GM12878 (cell line): ENCODE results near the gene MEN1. TPM values are rescaled to one million over a fixed set of nuclear protein-coding genes. Genes with fewer than 3 reads are reported as not detected.

Experiments
- ATAC-seq: fragments of 200-7000 bp; cut with Tn5 transposase; 3 replicates; pipeline ENCODE4 v1.9.1; 2020; ENCODE audit warnings: mild to moderate bottlenecking, moderate library complexity
- BruUV-seq: library from RNA; stranded (reverse); fragments of 400-500 nt; replicated peaks from 2 replicates; lab custom pipeline; 2021; lab: Mats Ljungman, UMichigan
- CTCF ChIA-PET: fragments of 300-600 bp; sonication (Branson Sonifier 250); formaldehyde crosslinking; extraction: SDS; loops from one replicate; lab custom pipeline; 2021; ENCODE audit warnings: inconsistent platforms; lab: Yijun Ruan, JAX
- POLR2A ChIA-PET: fragments of 350-600 bp; formaldehyde crosslinking; extraction: SDS; loops from one replicate; lab custom pipeline; 2021; ENCODE audit warnings: inconsistent platforms; lab: Charles Lee
- RAD21 ChIA-PET: fragments of 300-600 bp; sonication (Branson Sonifier 250); formaldehyde crosslinking; loops from one replicate; lab custom pipeline; 2023; ENCODE audit warnings: antibody characterized with exemption; ENCODE audit not compliant: unreplicated experiment; lab: Charles Lee
- SMC1A ChIA-PET: fragments of 300-600 bp; sonication (Branson Sonifier 250); formaldehyde crosslinking; loops from one replicate; lab custom pipeline; 2023; ENCODE audit not compliant: unreplicated experiment, uncharacterized antibody; lab: Charles Lee
- DNase-seq: peaks from one replicate; pipeline ENCODE4 v3.0.0-alpha.2; 2011; ENCODE audit warnings: low read depth, low spot score
- FAIRE-seq: peaks from 3 replicates; lab custom pipeline; 2011; peaks lifted over from hg19 to GRCh38; lab: Jason Lieb, UNC
- H2AFZ ChIP-seq: 2 replicates; pipeline ENCODE4 v1.6.0; 2011; ENCODE audit warnings: low read depth, low read length, control low read depth; ENCODE audit not compliant: control insufficient read depth
- H3K27ac ChIP-seq: 2 replicates; pipeline ENCODE4 v1.5.1; 2011; ENCODE audit warnings: control low read depth; ENCODE audit not compliant: control insufficient read depth, insufficient read depth
- H3K27me3 ChIP-seq, 2 experiments: replicated peaks in 1 of 2; 2 replicates each; pipeline versions ENCODE4 v1.6.0 to v1.6.1; 2011; ENCODE audit warnings: low read length in 1 of 2; ENCODE audit not compliant: control insufficient read depth in 2 of 2, insufficient read depth in 2 of 2
- H3K36me3 ChIP-seq, 2 experiments: 2 replicates each; pipeline ENCODE4 v1.5.1; 2011; ENCODE audit warnings: low read length in 1 of 2; ENCODE audit not compliant: control insufficient read depth in 2 of 2, insufficient read depth in 2 of 2
- H3K4me1 ChIP-seq: 2 replicates; pipeline ENCODE4 v1.6.1; 2011; ENCODE audit warnings: mild to moderate bottlenecking, low read length, moderate library complexity, mixed read lengths; ENCODE audit not compliant: control insufficient read depth, insufficient read depth
- H3K4me2 ChIP-seq: 2 replicates; pipeline ENCODE4 v1.6.0; 2011; ENCODE audit warnings: control low read depth; ENCODE audit not compliant: control insufficient read depth, insufficient read depth
- H3K4me3 ChIP-seq: fragments of 200-600 bp; sonication (generic); 2 replicates; pipeline ENCODE4 v1.5.1; 2016
- H3K79me2 ChIP-seq: 2 replicates; pipeline ENCODE4 v1.6.0; 2011; ENCODE audit warnings: low read length; ENCODE audit not compliant: control insufficient read depth, insufficient read depth
- H3K9ac ChIP-seq: 2 replicates; pipeline ENCODE4 v1.8.0; 2011; ENCODE audit warnings: low read length, control low read depth, mixed read lengths; ENCODE audit not compliant: control insufficient read depth, insufficient read depth
- H3K9me3 ChIP-seq: replicated peaks from 3 replicates; pipeline ENCODE4 v1.5.1; 2011; ENCODE audit warnings: mild to moderate bottlenecking, low read length; ENCODE audit not compliant: control insufficient read depth, insufficient read depth
- H4K20me1 ChIP-seq: 2 replicates; pipeline ENCODE4 v1.6.0; 2011; ENCODE audit not compliant: control insufficient read depth, insufficient read depth
- ATF2 ChIP-seq: IDR thresholded peaks from 2 replicates; pipeline ENCODE4 v1.6.1; 2012; ENCODE audit warnings: low read length, inconsistent platforms
- BMI1 ChIP-seq: fragments of 450-650 bp; IDR thresholded peaks from 2 replicates; pipeline ENCODE4 v1.6.1; 2016; ENCODE audit warnings: mild to moderate bottlenecking, moderate library complexity, borderline replicate concordance
- IKZF2 ChIP-seq, 2 experiments: fragments of 450-650 bp; IDR thresholded peaks; 2 replicates each; pipeline ENCODE4 v1.6.1; 2017; ENCODE audit warnings: mild to moderate bottlenecking in 2 of 2, moderate library complexity in 2 of 2
- NKRF ChIP-seq: fragments of 450-650 bp; conservative IDR thresholded peaks from 2 replicates; pipeline ENCODE4 v1.6.1; 2017; ENCODE audit warnings: mild to moderate bottlenecking, moderate library complexity
- POU2F2 ChIP-seq: IDR thresholded peaks from 3 replicates; pipeline ENCODE4 v1.6.1; 2011; ENCODE audit warnings: low read depth, mild to moderate bottlenecking, low read length, borderline replicate concordance
- SRF ChIP-seq, 2 experiments: IDR thresholded peaks; 2 replicates each; pipeline ENCODE4 v1.6.1; 2011; ENCODE audit warnings: low read depth in 2 of 2, low read length in 2 of 2, mild to moderate bottlenecking in 1 of 2, moderate library complexity in 1 of 2
- USF1 ChIP-seq: IDR thresholded peaks from 2 replicates; pipeline ENCODE4 v1.6.1; 2011; ENCODE audit warnings: borderline replicate concordance, low read depth, mild to moderate bottlenecking, moderate library complexity, mixed read lengths, low read length; ENCODE audit not compliant: insufficient read depth; ENCODE audit errors: extremely low read length
- WGBS: methylation state at CpG from one replicate; pipeline ENCODE4 v1.1.6; 2016; ENCODE audit warnings: low lambda C conversion rate; ENCODE audit not compliant: insufficient replicate concordance, insufficient coverage; ENCODE audit errors: missing lambda C conversion rate; 5-methylcytosine and 5-hydroxymethylcytosine counted together
- in situ Hi-C: fragments of 300-500 bp; cut with MboI; formaldehyde crosslinking; loops from 9 replicates; pipeline ENCODE4 v1.14.3; 2018; ENCODE audit warnings: mixed read lengths
- intact Hi-C: fragments of 100-400 bp; cut with micrococcal nuclease; formaldehyde crosslinking; loops from one replicate; pipeline ENCODE4 v1.14.2; 2022; ENCODE audit not compliant: unreplicated experiment
- polyA plus RNA-seq, 11 experiments: library from polyadenylated mRNA; depleted of rRNA in 4 of 11; unstranded in 6 of 11; stranded (reverse) in 5 of 11; fragments of >200 nt; fragmentation: Nextera tagmentation in 4 of 11; fragmentation: Illumina TruSeq in 1 of 11; extraction: Ambion mirVana in 4 of 11; extraction: Trizol in 1 of 11; gene quantifications; 1 replicate in 1 of 11; 2 replicates in 10 of 11; pipeline versions ENCODE4 v1.2.1 to v1.2.3, GENCODE V29; 2011 to 2016; ENCODE audit warnings: inconsistent platforms in 2 of 11, missing spikeins in 2 of 11, low read depth in 1 of 11
- total RNA-seq, 4 experiments: library from RNA; depleted of rRNA in 3 of 4; stranded (reverse); fragments of >200 nt in 3 of 4; fragmentation: Illumina TruSeq in 1 of 4; extraction: Trizol in 1 of 4; gene quantifications; 2 replicates each; pipeline versions ENCODE4 v1.2.1 to v1.2.3, GENCODE V29; 2013 to 2021
- TF ChIP-seq, protein P1 (sequence below): fragments of 450-650 bp; IDR thresholded peaks from 2 replicates; pipeline ENCODE4 v1.6.1; 2017; ENCODE audit warnings: antibody characterized with exemption, mild to moderate bottlenecking, moderate library complexity
- TF ChIP-seq, protein P2 (sequence below), 3 experiments: IDR thresholded peaks in 2 of 3; conservative IDR thresholded peaks in 1 of 3; 2 replicates each; pipeline ENCODE4 v1.5.1; 2011; ENCODE audit warnings: low read depth in 3 of 3, low read length in 3 of 3, mild to moderate bottlenecking in 3 of 3, control low read depth in 2 of 3, moderate library complexity in 2 of 3, inconsistent platforms in 1 of 3, mixed read lengths in 1 of 3; ENCODE audit not compliant: control insufficient read depth in 2 of 3, insufficient read depth in 1 of 3; ENCODE audit errors: extremely low read depth in 1 of 3

Gene MEN1
- total and polyA plus RNA-seq, 10 of the 15 experiments (the other 5 are each of a cell fraction or from before 2014, with no cell fraction given), result 2.5 to 39.7 (median 20.7) TPM

DNA sequence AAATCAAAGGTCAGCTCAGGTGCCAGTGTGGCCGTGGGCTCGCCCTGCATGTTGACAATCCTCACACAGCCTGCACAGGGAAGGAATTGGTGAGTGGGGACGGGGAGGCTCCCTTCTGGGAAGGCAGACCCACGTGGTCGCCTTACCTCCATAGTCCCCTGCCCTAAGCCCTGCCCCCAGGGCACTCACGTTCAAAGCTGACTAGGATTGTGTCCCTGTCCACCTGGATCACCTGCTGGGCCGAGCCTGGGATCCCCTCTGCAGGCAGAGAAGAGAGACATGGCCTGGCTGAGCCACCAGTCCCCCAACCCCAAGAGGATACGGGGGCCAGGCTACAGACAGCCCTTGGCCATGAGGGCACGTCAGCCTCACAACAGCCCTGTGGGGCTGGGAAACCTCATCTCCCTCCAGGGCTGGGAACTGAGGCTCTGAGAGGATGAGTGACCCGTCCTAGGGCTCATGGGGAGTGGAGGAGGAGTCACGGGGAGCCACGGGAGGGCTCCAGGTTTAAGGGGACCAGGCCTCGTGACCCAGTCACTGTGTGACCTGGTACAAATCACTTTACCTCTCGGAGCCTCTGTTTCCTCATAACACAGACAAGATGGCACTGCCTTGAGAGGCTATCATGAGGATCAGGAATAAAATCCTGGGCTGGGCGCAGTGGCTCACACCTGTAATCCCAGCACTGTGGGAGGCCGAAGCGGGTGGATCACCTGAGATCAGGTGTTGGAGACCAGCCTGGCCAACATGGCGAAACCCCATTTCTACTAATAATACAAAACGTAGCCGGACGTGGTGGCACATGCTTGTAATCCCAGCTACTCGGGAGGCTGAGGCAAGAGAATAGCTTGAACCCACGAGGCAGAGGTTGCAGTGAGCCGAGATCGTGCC is 19.9 kb downstream of the MEN1 start:
- BruUV-seq, result no TSS peak
- H3K9me3 ChIP-seq, result no peaks in the 10 kb centered on the region
- no peak overlapping the region for H3K4me3 ChIP-seq
- H3K4me1 ChIP-seq, result no peaks in the 10 kb centered on the region
- H2AFZ ChIP-seq, result no peak overlapping the region
- H3K27ac ChIP-seq, result no peak overlapping the region
- POLR2A ChIA-PET, result no interaction called here
- H3K9ac ChIP-seq, result no peak overlapping the region
- no peak for ATAC-seq
- SMC1A ChIA-PET, result no interaction called here
- no peak overlapping the region for H3K4me2 ChIP-seq
- no peak for DNase-seq
- intact Hi-C loops, result no loop called here
- peaks cover 5 to 11% of the 10 kb centered on the region in 2 experiments; a peak in 3 of 4 replicates for H3K36me3 ChIP-seq
- no peaks in the 10 kb centered on the region for H4K20me1 ChIP-seq
- RAD21 ChIA-PET, result no interaction called here
- CTCF ChIA-PET, result interaction anchor here (1.2 kb wide), 1 partner anchor 7 kb away, joined by 3 read pairs; no protein-coding TSS in a partner anchor
- H3K27me3 ChIP-seq, result no peaks in the 10 kb centered on the region
- H3K79me2 ChIP-seq, result no peaks in the 10 kb centered on the region
- TF ChIP-seq USF1 (no peak), IKZF2 (IDR thresholded peaks at IDR 0.05) (no peak), SRF (IDR thresholded peaks at IDR 0.05; ENCODE audit: low read depth in 2 of 2, low read length in 2 of 2) (no peak), BMI1 (no peak), NKRF (no peak), POU2F2 (no peak), ATF2 (no peak)
- TF ChIP-seq, protein P1, sequence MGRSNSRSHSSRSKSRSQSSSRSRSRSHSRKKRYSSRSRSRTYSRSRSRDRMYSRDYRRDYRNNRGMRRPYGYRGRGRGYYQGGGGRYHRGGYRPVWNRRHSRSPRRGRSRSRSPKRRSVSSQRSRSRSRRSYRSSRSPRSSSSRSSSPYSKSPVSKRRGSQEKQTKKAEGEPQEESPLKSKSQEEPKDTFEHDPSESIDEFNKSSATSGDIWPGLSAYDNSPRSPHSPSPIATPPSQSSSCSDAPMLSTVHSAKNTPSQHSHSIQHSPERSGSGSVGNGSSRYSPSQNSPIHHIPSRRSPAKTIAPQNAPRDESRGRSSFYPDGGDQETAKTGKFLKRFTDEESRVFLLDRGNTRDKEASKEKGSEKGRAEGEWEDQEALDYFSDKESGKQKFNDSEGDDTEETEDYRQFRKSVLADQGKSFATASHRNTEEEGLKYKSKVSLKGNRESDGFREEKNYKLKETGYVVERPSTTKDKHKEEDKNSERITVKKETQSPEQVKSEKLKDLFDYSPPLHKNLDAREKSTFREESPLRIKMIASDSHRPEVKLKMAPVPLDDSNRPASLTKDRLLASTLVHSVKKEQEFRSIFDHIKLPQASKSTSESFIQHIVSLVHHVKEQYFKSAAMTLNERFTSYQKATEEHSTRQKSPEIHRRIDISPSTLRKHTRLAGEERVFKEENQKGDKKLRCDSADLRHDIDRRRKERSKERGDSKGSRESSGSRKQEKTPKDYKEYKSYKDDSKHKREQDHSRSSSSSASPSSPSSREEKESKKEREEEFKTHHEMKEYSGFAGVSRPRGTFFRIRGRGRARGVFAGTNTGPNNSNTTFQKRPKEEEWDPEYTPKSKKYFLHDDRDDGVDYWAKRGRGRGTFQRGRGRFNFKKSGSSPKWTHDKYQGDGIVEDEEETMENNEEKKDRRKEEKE, result no peak
- TF ChIP-seq, protein P2, sequence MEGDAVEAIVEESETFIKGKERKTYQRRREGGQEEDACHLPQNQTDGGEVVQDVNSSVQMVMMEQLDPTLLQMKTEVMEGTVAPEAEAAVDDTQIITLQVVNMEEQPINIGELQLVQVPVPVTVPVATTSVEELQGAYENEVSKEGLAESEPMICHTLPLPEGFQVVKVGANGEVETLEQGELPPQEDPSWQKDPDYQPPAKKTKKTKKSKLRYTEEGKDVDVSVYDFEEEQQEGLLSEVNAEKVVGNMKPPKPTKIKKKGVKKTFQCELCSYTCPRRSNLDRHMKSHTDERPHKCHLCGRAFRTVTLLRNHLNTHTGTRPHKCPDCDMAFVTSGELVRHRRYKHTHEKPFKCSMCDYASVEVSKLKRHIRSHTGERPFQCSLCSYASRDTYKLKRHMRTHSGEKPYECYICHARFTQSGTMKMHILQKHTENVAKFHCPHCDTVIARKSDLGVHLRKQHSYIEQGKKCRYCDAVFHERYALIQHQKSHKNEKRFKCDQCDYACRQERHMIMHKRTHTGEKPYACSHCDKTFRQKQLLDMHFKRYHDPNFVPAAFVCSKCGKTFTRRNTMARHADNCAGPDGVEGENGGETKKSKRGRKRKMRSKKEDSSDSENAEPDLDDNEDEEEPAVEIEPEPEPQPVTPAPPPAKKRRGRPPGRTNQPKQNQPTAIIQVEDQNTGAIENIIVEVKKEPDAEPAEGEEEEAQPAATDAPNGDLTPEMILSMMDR (IDR thresholded peaks at IDR 0.05 in 2 of 3, conservative IDR thresholded peaks at IDR 0.05 in 1 of 3; ENCODE audit: control insufficient read depth in 2 of 3, extremely low read depth in 1 of 3, insufficient read depth in 1 of 3, low read depth in 3 of 3, low read length in 3 of 3), result no peak
- in situ Hi-C loops, result no loop called here
- WGBS, result 92% methylated on average over 25 of the region's 25 CpGs
- no peak for FAIRE-seq
